ENCODE data around the gene TPSB2. TPM values are rescaled to one million over a fixed set of nuclear protein-coding genes. Genes with fewer than 3 reads are reported as not detected.
"Not testable (repeated sequence)": the region's sequence is repeated elsewhere in the genome, so short reads cannot be mapped to it uniquely, and the experiment has no call there.

Gene TPSB2
- total RNA-seq, 4 donors from 2014 or later, result 14.9 to 89.7 (median 50.4) TPM

DNA sequence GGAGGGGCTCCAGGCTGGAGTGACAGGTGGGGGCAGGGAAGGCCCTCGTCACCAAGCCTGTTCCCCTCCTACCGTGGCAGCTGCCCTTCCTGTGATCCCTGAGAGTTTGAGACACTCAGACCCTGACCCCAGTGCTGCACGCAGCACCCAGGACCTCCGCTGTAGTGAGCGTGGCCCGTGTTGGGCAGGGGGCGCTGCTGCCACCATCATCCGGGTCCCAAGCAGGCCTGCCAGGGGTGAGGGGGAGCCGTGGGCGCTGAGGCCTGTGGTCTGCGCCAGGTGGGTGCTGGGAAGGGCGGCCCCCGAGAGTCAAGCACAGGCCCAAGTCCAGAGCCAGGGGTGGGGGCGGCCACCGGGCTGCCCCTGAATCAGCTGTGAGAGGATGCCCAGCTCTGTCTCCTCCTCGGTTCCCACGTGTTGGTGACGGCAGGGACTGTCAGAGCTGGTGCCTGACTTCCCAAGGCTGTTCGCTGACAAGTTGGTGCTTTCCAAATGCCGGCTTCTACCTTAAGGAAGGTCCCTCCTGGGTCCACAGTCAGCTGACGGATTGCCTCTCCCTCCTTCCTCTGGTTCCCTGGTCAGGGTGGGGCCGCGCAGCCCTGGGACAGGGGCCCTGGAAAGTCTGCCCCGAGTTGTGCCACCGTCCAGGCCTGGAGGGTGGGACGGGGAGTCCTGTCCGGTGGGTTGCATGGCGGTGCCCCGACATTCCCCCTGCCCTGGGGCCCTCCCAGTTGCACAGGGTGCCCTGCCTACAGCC lies 36.0 kb downstream of the TPSB2 start:
- DNase-seq, result no peak
- Histone ChIP-seq H3K27me3 (no peaks in the 10 kb centered on the region), H3K36me3 (no peaks in the 10 kb centered on the region), H3K9me3 (no peaks in the 10 kb centered on the region), H3K27ac (no peak overlapping the region), H3K4me1 (peaks cover 0 to 23% (median 0%) of the 10 kb centered on the region in 4 donors), H3K4me3 (no peak overlapping the region)
- TF ChIP-seq POLR2A (IDR thresholded peaks at IDR 0.05), result no peak
- TF ChIP-seq, protein P1, sequence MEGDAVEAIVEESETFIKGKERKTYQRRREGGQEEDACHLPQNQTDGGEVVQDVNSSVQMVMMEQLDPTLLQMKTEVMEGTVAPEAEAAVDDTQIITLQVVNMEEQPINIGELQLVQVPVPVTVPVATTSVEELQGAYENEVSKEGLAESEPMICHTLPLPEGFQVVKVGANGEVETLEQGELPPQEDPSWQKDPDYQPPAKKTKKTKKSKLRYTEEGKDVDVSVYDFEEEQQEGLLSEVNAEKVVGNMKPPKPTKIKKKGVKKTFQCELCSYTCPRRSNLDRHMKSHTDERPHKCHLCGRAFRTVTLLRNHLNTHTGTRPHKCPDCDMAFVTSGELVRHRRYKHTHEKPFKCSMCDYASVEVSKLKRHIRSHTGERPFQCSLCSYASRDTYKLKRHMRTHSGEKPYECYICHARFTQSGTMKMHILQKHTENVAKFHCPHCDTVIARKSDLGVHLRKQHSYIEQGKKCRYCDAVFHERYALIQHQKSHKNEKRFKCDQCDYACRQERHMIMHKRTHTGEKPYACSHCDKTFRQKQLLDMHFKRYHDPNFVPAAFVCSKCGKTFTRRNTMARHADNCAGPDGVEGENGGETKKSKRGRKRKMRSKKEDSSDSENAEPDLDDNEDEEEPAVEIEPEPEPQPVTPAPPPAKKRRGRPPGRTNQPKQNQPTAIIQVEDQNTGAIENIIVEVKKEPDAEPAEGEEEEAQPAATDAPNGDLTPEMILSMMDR (IDR thresholded peaks at IDR 0.05), result no peak

DNA sequence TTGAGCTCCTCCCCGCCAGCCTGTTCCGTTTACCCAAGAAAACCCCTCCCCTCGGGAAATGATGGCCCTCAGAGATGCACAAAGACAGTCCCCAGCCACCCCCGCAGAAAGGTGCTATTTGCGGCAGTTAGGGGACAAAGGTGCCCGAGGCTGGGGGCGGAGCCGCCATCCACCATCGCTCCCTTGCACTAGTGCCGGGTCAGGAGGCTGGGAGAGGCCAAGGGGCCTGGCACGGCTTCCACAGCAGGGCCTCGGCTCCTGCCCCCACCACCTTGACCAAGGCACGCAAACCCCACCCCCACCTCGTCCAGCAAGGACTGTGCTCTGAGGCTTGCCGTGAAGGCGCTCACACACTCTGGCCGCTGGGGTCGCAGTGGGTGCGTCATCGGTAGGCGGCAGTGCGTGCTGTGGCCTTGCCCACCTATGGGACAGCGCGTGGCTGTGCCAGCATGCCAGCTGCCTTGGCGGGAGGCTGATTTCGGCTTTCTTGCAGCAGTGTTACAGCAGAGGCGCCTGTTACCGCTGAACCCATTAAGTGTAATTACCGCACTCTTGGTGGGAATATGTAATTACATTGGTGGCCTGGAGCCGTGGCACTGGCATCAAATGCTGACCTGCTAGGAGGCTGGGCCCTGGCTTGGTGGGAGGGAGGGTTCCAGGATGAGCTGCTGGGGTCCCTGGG lies 36.7 kb downstream of the TPSB2 start:
- H3K4me1 ChIP-seq, result peaks cover 0 to 23% (median 0%) of the 10 kb centered on the region in 4 donors
- TF ChIP-seq, protein P1 (IDR thresholded peaks at IDR 0.05), result no peak
- no peak for TF ChIP-seq POLR2A (IDR thresholded peaks at IDR 0.05)
- no peaks in the 10 kb centered on the region for H3K9me3 ChIP-seq
- no peak overlapping the region for H3K4me3 ChIP-seq
- H3K36me3 ChIP-seq, result no peaks in the 10 kb centered on the region
- no peak for DNase-seq
- no peak overlapping the region for H3K27ac ChIP-seq
- H3K27me3 ChIP-seq, result no peaks in the 10 kb centered on the region

DNA sequence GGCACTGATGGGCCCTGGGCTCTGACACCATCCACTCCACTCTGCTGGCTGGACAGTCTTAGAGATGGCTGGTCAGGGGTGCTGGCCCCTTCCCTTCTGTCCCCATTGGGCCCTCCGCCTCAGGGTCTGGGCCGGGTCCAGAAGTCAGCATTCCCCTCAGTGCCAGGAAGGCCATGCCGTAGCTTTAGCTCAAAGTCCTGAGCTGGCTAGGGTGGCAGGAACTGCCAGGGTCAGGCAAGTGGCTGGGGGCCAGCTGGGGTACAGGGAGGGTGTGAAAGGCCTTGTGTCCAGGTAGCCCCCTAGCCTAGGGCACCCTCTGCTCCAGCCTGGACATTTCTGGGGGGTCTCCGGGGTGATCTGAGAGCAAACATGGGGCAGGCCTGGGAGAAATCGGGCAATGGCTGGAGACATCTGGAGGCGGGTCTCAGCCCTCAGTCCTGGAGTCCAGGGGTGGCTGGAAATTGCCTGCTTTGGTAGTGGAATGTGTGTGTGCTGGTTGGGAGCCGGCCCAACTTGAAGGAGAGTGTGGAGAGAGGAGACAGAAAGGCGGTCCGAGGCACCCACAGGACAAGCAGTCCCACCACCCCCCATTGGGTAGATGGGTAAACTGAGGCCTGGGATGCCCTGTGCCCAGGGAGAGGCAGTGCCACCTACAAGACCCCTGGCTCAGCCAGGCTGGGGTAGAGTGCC lies 37.5 kb downstream of the TPSB2 start:
- Histone ChIP-seq H3K27ac (no peak overlapping the region), H3K27me3 (no peaks in the 10 kb centered on the region), H3K4me1 (peaks cover 0 to 23% (median 0%) of the 10 kb centered on the region in 4 donors), H3K4me3 (no peak overlapping the region), H3K36me3 (no peaks in the 10 kb centered on the region), H3K9me3 (no peaks in the 10 kb centered on the region)
- TF ChIP-seq POLR2A (IDR thresholded peaks at IDR 0.05), result no peak
- TF ChIP-seq, protein P1 (IDR thresholded peaks at IDR 0.05), result no peak
- DNase-seq, result no peak

DNA sequence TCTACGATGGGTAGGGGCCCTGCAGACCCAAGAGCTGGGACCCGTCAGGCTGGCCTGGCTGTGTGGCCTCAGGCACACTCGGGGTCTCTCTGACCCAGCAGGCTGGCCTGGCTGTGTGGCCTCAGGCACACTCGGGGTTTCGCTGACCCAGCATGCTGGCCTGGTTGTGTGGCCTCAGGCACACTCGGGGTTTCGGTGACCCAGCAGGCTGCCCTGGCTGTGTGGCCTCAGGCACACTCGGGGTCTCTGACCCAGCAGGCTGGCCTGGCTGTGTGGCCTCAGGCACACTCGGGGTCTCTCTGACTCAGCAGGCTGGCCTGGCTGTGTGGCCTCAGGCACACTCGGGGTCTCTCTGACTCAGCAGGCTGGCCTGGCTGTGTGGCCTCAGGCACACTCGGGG lies 39.2 kb downstream of the TPSB2 start:
- not testable (repeated sequence) for DNase-seq, H3K9me3 ChIP-seq
- peaks cover 0 to 23% (median 0%) of the 10 kb centered on the region in 4 donors for H3K4me1 ChIP-seq

DNA sequence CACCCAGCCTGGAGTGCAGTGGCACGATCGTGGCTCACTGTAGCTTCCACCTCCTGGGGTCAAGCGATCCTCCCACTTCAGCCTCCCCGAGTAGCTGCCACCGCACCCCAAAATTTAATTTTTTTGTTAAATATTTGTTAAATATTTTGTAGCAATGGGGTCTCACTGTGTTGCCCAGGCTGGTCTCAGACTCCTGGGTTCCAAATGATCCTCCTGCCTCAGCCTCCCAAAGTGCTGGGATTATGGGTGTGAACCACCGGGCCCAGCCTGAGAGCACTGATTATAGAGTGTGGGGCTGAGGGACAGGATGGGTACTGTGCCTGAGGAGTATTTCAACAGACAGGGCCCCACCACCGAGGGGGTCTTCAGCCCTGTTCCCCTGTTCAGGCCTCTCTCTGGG lies 40.5 kb downstream of the TPSB2 start:
- no peak for TF ChIP-seq POLR2A (IDR thresholded peaks at IDR 0.05)
- TF ChIP-seq, protein P1 (IDR thresholded peaks at IDR 0.05), result no peak
- Histone ChIP-seq H3K4me1 (peaks cover 0 to 19% (median 0%) of the 10 kb centered on the region in 4 donors), H3K36me3 (no peaks in the 10 kb centered on the region), H3K9me3 (no peaks in the 10 kb centered on the region), H3K4me3 (no peak overlapping the region), H3K27me3 (no peaks in the 10 kb centered on the region), H3K27ac (no peak overlapping the region)
- DNase-seq, result no peak

More for the DNA sequence above, 39.2 kb downstream of the TPSB2 start:
- H3K27me3 ChIP-seq, H3K36me3 ChIP-seq, H3K4me3 ChIP-seq, H3K27ac ChIP-seq: not testable (repeated sequence)
